DMS 273 treated with DMSO at 0.1 percent for 48 hours (cell line): ENCODE results near the gene NCOA4.
"Not testable (repeated sequence)": the region's sequence is repeated elsewhere in the genome, so short reads cannot be mapped to it uniquely, and the experiment has no call there.

Source experiments
- DNase-seq: peaks from one replicate; lab custom pipeline; 2025; lab: John Stamatoyannopoulos, UW

NCOA4 gene

GRCh38 chr10:46030091-46030937 lies at the start of gene NCOA4:
Gene NCOA4, minus strand, starts transcription at chr10:46030623. Its CDS starts 13,943 bp downstream, at chr10:46016680.
- DNase-seq, result peak; percentile 86

- DNase-seq, result no peak
Measured at GRCh38 chr10:46079831-46080585, 49.6 kb upstream of the NCOA4 start.

DNA sequence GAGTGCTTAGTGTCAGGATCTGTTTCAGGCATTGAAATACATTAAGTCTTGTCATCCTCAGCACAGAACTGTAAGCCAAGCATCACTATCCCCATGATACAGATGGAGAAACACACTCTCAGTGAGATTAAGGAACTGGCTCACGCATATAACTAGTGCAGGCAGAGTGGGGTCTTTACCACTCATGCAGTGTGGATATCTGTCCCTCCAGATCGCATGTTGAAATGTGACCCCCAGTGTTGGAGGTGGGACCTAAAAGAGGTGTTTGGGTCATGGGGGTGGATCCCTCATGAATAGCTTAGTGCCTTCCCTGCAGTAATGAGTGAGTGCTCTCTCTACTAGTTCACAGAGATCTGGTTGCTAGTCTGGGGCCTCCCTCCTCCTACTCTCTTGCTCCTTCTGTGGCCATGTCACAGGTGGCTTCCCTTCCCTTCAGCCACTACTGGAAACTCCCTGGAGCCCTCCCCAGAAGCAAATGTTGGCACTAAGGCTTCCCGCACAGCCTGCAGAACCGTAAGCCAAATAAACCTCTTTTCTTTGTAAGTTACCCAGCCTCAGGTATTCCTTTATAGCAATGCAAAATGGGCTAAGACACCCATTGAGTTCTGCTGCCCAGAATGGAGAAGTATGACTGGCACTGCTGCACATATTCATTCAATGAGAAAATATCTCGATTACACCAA lies 47.4 kb upstream of the NCOA4 start:
- DNase-seq, result no peak

GRCh38 chr10:46077141-46077554 lies 46.7 kb upstream of the NCOA4 start:
- no peak for DNase-seq

- no peak for DNase-seq
Measured at GRCh38 chr10:46075869-46076268, 45.4 kb upstream of the NCOA4 start.

- DNase-seq, result no peak
Measured at GRCh38 chr10:46074196-46074946, 43.9 kb upstream of the NCOA4 start.

DNA sequence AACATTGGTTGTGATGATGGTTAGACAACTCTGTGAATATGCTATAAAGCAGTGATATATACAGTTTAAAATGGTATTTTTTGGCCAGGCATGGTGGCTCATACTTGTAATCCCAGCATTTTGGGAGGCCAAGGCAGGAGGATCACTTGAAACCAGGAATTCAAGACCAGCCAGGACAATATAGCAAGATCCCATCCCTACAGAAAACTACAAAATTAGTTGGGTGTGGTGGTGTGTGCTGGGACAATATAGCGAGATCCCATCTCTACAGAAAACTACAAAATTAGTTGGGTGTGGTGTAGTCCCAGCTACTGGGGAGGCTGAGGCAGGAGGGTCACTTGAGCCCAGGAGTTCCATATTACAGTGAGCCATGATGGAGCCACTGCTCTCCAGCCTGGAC lies 43.1 kb upstream of the NCOA4 start:
- no peak for DNase-seq

DNA sequence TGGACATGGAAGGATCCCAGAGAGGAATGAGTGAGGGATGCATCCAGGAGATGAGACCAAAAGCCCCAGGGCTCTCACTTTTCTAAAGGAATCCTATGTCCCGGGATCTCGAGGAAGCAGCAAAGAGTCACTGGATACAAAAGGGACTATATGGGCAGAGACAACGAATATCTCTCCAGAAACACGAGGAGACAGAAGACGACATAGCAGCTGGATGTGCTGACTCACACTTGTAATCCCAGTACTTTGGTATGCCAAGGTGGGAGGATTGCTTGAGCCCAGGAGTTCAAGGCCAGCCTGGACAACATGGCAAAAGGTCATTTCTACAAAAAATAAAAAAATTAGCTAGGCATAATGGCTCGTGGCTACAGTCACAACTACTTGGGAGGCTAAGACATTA lies 40.3 kb upstream of the NCOA4 start:
- DNase-seq, result no peak

DNA sequence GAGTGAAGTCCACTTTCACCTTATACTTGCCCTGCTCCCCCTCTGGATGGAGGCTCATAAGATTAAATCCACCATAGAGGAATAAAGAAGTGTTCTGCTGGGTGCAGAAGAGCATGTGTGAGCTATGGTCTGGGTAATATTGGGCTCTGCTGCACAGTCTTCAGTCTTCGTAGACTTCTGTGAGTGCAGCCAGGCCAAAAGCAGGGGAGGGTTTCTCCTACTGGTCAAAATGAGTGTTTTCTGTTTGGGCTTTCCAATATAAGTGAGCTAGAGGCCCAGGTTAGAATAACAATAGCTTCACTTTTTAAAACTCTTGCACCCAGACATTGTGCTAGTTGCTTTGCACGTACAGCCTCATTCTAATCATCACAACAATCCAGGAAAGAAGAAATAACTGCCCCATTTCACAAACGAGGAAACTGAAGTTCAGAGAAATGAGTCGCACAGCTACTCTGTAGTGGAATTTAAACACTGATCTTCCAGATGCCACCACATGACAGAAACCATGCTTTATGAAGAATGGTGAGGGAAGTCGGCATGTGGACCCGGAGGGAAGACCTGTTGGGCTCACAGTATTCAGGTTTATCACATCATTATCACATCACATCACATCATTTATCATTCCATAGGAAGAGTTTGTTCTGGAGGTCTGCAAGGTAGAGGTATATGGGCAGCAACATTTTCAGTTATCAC lies 39.5 kb upstream of the NCOA4 start:
- no peak for DNase-seq

DNA sequence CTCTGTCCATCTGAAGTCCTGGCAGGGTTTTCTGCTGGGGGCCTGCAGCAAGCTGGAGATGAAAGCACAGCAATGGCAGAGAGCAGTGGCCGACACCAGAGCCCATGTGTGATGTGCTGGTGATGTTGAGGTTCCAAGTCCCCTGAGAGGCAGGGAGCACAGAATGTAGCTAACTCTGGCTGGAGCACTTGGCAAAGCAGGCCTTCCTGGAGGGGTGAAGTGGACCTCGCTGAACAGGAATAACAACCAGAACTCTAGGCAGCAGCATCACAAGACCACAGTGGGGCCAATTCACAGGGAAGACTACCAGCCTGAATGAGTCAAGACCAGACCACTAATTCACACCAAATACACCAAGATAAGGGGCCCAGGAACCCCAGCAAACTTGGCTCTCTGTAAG lies 38.5 kb upstream of the NCOA4 start:
- no peak for DNase-seq

GRCh38 chr10:46068117-46068516 lies 37.7 kb upstream of the NCOA4 start:
- no peak for DNase-seq

DNA sequence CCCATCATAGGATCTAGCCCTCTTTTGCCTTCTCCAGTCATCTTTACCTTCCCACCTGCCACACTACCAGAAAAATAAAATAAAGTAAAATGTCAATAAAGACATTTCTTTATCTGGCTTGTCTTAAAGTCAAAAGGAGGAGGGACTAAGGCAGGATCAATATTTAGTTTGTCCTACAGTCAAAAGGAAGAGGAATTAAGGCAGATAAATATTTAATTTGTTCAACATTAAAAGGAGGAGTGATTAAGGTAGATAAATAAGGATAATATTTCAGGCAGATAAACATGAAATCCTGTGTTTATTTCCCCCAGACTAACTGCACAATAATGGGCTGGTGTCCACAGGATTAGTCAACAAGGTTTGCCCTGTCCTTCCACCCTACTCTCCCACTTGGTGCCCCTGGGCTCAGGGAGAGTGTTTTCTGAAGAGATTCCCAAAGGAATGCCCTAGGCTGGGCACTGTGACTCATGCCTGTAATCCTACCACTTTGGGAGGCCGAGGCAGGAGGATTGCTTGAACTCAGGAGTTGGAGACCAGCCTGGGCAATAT lies 33.9 kb upstream of the NCOA4 start:
- DNase-seq, result no peak

DNA sequence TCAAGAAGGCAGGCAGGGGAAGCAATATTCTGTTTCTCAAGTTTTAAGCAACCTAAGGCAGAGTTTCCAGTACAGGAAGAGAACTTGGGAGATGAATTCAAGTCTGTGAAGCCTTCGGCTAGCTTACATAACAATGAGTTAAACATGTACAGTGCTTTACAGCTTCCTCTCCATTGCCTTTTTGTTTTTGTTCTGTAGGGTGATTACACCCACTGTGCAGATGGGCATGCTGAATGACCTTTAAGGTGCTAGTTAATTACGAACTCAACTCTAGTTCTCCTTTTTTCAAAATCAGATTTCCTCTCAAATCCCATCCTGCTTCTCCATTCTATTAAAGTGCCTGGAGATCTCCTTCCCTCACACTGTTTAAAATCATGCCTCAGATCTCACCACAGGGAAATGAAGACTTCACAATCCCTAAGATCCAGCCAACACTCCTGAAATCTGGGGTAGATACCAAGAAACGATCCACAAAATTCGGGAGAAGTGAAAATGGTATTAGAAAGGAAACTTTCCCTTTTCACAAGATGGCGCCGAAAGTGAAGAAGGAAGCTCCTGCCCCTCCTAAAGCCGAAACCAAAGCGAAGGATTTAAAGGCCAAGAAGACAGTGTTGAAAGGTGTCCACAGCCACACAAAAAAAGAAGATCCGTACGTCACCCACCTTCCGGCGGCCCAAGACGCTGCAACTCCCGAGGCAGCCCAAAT lies 32.5 kb upstream of the NCOA4 start:
- no peak for DNase-seq

- no peak for DNase-seq
Measured at GRCh38 chr10:46060706-46061105, 30.3 kb upstream of the NCOA4 start.

DNA sequence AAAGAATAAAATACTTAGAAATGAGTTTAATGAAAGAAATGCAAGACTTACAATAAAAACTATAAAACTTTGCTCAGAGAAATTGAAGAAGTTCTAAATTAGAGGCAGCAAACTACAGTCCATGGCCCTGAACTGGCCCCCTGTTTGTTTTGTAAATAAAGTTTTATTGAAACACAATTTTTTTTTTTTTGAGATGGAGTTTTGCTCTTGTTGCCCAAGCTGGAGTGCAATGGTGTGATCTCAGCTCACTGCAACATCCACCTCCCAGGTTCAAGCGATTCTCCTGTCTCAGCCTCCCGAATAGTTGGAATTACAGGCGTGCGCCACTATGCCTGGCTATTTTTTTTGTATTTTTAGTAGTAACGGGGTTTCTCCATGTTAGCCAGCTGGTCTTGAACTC lies 27.5 kb upstream of the NCOA4 start:
- DNase-seq, result not testable (repeated sequence)

- no peak for DNase-seq
Measured at GRCh38 chr10:46057038-46057437, 26.6 kb upstream of the NCOA4 start.

- DNase-seq, result no peak
Measured at GRCh38 chr10:46055771-46056170, 25.3 kb upstream of the NCOA4 start.

GRCh38 chr10:46053534-46054434 lies 23.4 kb upstream of the NCOA4 start:
- no peak for DNase-seq

- no peak for DNase-seq
Measured at GRCh38 chr10:46052791-46053375, 22.5 kb upstream of the NCOA4 start.
